Cardiac muscle cell (in vitro differentiated cells and primary cell): ENCODE data around the gene FSCN2. TPM values are rescaled to one million over a fixed set of nuclear protein-coding genes. Genes with fewer than 3 reads are reported as not detected.
"Not testable (repeated sequence)": the region's sequence is repeated elsewhere in the genome, so short reads cannot be mapped to it uniquely, and the experiment has no call there.

Experiments used
- DNase-seq, 2 donors: peaks; one replicate each; pipeline versions ENCODE4 v3.0.0 to v3.0.0-alpha.2; 2010 to 2017; ENCODE audit warnings: low read depth in 1 of 2, low spot score in 1 of 2
- H3K27ac ChIP-seq: fragments of 200-600 bp; sonication (generic); 2 replicates; pipeline ENCODE4 v1.5.1; 2016
- H3K27me3 ChIP-seq: fragments of 200-600 bp; sonication (generic); 2 replicates; pipeline ENCODE4 v1.6.0; 2016; ENCODE audit warnings: control low read depth
- H3K36me3 ChIP-seq: fragments of 200-600 bp; sonication (generic); 2 replicates; pipeline ENCODE4 v1.5.1; 2016; ENCODE audit warnings: control low read depth
- H3K4me1 ChIP-seq: fragments of 200-600 bp; sonication (generic); 2 replicates; pipeline ENCODE4 v1.8.1; 2017; ENCODE audit warnings: low read depth, mild to moderate bottlenecking, mixed run types
- H3K4me3 ChIP-seq: fragments of 200-600 bp; sonication (generic); 2 replicates; pipeline ENCODE4 v1.5.1; 2016; ENCODE audit warnings: mild to moderate bottlenecking
- H3K9me3 ChIP-seq: fragments of 200-600 bp; sonication (generic); 2 replicates; pipeline ENCODE4 v1.5.1; 2017; ENCODE audit warnings: low read depth, mild to moderate bottlenecking, control low read depth
- polyA plus RNA-seq: library from polyadenylated mRNA; unstranded; fragments of >200 nt; fragmentation: Nextera tagmentation; extraction: Ambion mirVana; gene quantifications from 2 replicates; pipeline ENCODE4 v1.2.1, GENCODE V29; 2016
- total RNA-seq: library from RNA; depleted of rRNA; stranded (reverse); fragments of >200 nt; gene quantifications from 2 replicates; pipeline ENCODE4 v1.2.3, GENCODE V29; 2016
- TF ChIP-seq, protein P1 (sequence below): IDR thresholded peaks from 2 replicates; pipeline ENCODE4 v1.5.1; 2012; ENCODE audit warnings: low read depth, mild to moderate bottlenecking, low read length

The FSCN2 gene
- total and polyA plus RNA-seq, 2 experiments from 2014 or later = 1.5 to 9.0 TPM

DNA sequence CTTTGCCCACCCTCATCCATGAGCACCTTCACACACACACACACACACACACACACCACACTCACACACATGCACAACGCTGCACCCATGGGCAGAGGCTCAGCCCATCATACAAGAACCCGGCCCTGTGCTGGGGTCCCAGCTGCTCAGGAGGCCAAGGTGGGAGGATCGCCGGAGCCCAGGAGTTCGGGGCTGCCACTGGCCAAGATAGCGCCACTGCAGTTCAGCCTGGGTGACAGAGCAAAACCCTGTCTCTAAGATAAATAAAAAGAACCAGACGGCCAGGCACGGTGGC is 3.4 kb upstream of the FSCN2 start:
- TF ChIP-seq, protein P1, sequence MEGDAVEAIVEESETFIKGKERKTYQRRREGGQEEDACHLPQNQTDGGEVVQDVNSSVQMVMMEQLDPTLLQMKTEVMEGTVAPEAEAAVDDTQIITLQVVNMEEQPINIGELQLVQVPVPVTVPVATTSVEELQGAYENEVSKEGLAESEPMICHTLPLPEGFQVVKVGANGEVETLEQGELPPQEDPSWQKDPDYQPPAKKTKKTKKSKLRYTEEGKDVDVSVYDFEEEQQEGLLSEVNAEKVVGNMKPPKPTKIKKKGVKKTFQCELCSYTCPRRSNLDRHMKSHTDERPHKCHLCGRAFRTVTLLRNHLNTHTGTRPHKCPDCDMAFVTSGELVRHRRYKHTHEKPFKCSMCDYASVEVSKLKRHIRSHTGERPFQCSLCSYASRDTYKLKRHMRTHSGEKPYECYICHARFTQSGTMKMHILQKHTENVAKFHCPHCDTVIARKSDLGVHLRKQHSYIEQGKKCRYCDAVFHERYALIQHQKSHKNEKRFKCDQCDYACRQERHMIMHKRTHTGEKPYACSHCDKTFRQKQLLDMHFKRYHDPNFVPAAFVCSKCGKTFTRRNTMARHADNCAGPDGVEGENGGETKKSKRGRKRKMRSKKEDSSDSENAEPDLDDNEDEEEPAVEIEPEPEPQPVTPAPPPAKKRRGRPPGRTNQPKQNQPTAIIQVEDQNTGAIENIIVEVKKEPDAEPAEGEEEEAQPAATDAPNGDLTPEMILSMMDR = no peak
- H3K4me1 ChIP-seq = peaks cover 14% of the 10 kb centered on the region
- no peak overlapping the region for H3K4me3 ChIP-seq
- H3K27ac ChIP-seq = no peak overlapping the region
- no peaks in the 10 kb centered on the region for H3K9me3 ChIP-seq
- H3K27me3 ChIP-seq = peaks cover 5% of the 10 kb centered on the region
- no peaks in the 10 kb centered on the region for H3K36me3 ChIP-seq
- no peak for DNase-seq

DNA sequence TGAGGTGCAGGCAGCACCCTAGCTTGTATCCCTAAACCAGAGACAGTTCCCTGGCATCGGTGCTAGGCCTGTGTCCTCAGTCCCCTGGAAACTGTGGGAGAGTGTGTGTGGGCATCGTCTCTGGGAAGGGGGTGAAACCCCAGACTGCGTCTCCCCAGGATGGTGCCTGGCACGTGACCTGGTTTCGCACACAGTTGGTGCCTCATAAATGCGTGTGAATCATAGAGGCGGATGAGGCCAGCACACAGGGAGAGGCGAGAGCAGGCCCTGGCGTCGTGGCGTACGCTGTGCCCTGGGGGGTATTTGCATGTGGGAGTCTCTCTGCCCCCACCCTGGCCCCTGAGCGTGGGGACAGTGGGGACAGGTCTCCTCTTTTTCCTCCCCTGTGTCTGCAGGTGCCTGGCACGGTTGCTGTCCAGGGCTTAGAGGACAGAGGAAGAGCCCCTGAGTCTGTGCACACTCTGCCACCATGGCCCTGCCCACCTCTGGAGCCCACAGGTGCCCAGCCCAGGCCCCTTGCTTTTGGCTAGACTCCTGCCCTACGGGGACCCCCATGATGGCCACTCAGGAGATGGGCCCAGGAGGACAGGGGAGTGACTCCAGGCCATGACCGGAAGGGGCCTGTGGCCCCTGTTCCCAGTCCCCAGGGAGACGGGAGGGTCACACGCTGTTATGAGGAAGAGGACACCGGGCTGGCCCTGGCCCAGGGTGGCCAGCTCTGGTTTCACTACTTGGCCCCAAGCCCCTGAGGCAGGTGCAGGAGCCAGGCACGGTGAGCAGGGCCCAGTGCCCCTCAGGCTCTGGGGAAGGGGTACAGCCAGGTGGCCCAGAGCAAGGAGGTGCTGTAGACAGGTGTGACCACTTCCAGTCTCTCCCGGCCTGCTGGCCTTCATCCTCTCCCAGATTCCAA is 1.3 kb upstream of the FSCN2 start:
- Histone ChIP-seq H3K4me1 (peaks cover 6% of the 10 kb centered on the region), H3K27me3 (no peaks in the 10 kb centered on the region), H3K36me3 (no peaks in the 10 kb centered on the region), H3K4me3 (no peak overlapping the region), H3K9me3 (no peaks in the 10 kb centered on the region), H3K27ac (no peak overlapping the region)
- DNase-seq = no peak
- TF ChIP-seq, protein P1 = no peak

DNA sequence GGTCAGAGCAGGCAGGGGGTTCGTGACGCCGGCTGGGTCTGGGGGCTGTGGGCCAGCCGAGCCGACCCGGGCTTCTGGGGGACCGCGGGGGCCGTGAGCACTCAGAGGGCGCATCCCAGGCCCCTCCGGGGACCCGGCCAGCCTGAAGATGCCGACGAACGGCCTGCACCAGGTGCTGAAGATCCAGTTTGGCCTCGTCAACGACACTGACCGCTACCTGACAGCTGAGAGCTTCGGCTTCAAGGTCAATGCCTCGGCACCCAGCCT is 140 bp downstream of the FSCN2 start:
- TF ChIP-seq, protein P1 = no peak
- Histone ChIP-seq H3K27ac (no peak overlapping the region), H3K4me3 (no peak overlapping the region), H3K9me3 (no peaks in the 10 kb centered on the region), H3K4me1 (peaks cover 5% of the 10 kb centered on the region), H3K27me3 (no peaks in the 10 kb centered on the region), H3K36me3 (no peaks in the 10 kb centered on the region)
- DNase-seq = no peak

DNA sequence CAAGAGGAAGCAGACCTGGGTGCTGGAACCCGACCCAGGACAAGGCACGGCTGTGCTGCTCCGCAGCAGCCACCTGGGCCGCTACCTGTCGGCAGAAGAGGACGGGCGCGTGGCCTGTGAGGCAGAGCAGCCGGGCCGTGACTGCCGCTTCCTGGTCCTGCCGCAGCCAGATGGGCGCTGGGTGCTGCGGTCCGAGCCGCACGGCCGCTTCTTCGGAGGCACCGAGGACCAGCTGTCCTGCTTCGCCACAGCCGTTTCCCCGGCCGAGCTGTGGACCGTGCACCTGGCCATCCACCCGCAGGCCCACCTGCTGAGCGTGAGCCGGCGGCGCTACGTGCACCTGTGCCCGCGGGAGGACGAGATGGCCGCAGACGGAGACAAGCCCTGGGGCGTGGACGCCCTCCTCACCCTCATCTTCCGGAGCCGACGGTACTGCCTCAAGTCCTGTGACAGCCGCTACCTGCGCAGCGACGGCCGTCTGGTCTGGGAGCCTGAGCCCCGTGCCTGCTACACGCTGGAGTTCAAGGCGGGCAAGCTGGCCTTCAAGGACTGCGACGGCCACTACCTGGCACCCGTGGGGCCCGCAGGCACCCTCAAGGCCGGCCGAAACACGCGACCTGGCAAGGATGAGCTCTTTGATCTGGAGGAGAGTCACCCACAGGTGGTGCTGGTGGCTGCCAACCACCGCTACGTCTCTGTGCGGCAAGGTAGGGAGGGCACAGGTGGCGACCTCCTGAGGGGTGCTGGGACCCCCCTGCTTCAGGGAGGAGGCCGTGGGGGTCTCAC is 667 bp downstream of the FSCN2 start:
- H3K27me3 ChIP-seq = no peaks in the 10 kb centered on the region
- DNase-seq = no peak
- no peaks in the 10 kb centered on the region for H3K36me3 ChIP-seq
- H3K27ac ChIP-seq = no peak overlapping the region
- no peaks in the 10 kb centered on the region for H3K9me3 ChIP-seq
- no peak overlapping the region for H3K4me3 ChIP-seq
- TF ChIP-seq, protein P1 = no peak
- no peaks in the 10 kb centered on the region for H3K4me1 ChIP-seq

DNA sequence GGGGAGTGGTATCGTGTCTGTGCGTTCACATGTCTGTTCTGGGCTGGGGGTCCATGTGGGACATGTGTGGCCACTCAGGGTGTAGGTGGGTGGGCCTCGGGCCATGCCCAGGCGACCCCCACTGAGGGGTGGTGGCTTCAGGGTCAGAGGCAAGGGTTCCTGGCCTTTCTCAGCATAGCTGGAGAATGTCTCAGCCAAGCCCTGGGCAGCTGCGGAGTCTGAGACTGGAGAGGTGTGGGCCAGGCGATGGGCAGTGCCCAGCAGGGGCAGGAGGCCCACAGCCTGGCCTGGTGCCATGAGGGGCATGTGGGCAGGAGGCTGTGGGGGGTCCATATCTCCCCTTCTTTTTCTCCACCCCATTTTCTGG is 1.2 kb downstream of the FSCN2 start:
- Histone ChIP-seq H3K27ac (no peak overlapping the region), H3K9me3 (no peaks in the 10 kb centered on the region), H3K4me1 (no peaks in the 10 kb centered on the region), H3K36me3 (no peaks in the 10 kb centered on the region), H3K4me3 (no peak overlapping the region), H3K27me3 (no peaks in the 10 kb centered on the region)
- DNase-seq = no peak
- TF ChIP-seq, protein P1 = no peak

DNA sequence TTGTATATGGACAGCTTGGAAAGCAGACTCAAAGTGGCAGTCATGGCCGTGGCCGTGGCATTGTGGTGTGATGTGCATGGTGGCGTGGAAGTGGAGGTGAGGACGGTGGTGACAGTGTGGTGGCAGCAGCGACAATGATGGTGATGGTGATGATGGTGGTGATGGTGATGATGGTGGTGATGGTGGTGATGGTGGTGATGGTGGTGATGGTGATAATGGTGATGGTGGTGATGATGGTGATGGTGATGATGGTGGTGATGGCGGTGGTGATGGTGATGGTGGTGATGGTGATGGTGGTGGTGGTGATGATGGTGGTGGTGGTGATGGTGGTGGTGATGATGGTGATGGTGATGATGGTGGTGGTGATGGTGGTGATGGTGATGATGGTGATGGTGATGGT is 2.8 kb downstream of the FSCN2 start:
- not testable (repeated sequence) for DNase-seq, H3K27ac ChIP-seq, H3K27me3 ChIP-seq, H3K4me1 ChIP-seq, H3K36me3 ChIP-seq, H3K4me3 ChIP-seq, H3K9me3 ChIP-seq

DNA sequence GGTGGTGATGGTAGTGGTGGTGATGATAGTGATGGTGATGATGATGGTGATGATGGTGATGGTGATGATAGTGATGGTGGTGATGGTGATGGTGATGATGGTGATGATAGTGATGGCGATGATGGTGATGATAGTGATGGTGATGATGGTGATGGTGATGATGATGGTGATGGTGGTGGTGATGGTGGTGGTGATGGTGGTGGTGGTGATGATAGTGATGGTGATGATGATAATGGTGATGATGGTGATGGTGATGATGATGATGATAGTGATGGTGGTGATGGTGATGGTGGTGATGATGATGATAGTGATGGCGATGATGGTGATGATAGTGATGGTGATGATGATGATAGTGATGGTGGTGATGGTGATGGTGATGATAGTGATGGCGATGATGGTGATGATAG is 3.8 kb downstream of the FSCN2 start:
- not testable (repeated sequence) for H3K4me3 ChIP-seq, H3K36me3 ChIP-seq, H3K9me3 ChIP-seq, H3K4me1 ChIP-seq, DNase-seq, H3K27ac ChIP-seq
- H3K27me3 ChIP-seq = peaks cover 13% of the 10 kb centered on the region
